ENCODE results near the gene HPSE2.

DNA sequence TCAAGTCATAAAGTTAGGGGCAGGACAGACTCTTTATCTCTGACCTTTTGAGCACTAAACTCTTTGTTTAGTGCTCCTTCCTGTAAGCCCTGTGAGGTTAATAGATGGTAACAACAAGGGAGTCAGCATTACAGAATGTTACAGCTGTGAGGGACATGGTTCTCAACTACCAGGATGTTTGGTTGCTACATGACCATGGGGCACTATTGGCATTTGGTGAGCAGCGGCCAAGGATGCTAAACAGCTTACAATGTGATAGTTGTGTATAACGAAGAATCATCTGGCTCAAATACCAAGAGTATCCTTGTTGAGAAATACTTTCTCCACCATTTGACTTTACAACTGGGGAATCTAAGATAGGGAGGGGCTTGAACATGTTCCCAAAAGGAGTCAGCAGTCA is 753.6 kb downstream of the HPSE2 start:
- TF ChIP-seq SMC3 (IDR thresholded peaks at IDR 0.05; ENCODE audit: low read depth, low read length) (no peak), JUND (IDR thresholded peaks at IDR 0.05) (no peak), TAF1 (IDR thresholded peaks at IDR 0.05; ENCODE audit: borderline replicate concordance, low read depth, low read length) (no peak), TEAD4 (IDR thresholded peaks at IDR 0.05; ENCODE audit: borderline replicate concordance, insufficient read depth) (no peak), RXRA (IDR thresholded peaks at IDR 0.05; ENCODE audit: borderline replicate concordance, low read depth) (no peak), NFIC (IDR thresholded peaks at IDR 0.05; ENCODE audit: borderline replicate concordance) (no peak), CHD2 (IDR thresholded peaks at IDR 0.05; ENCODE audit: low read length, partially characterized antibody) (no peak), FOXM1 (IDR thresholded peaks at IDR 0.05; ENCODE audit: low read depth) (no peak), RAD21 (IDR thresholded peaks at IDR 0.05; ENCODE audit: low read length) (no peak), EZH2phosphoT487 (IDR thresholded peaks at IDR 0.05; ENCODE audit: borderline replicate concordance, low read depth) (no peak), SIN3A (IDR thresholded peaks at IDR 0.05; ENCODE audit: borderline replicate concordance, low read depth, low read length) (no peak)
- TF ChIP-seq, protein P1, sequence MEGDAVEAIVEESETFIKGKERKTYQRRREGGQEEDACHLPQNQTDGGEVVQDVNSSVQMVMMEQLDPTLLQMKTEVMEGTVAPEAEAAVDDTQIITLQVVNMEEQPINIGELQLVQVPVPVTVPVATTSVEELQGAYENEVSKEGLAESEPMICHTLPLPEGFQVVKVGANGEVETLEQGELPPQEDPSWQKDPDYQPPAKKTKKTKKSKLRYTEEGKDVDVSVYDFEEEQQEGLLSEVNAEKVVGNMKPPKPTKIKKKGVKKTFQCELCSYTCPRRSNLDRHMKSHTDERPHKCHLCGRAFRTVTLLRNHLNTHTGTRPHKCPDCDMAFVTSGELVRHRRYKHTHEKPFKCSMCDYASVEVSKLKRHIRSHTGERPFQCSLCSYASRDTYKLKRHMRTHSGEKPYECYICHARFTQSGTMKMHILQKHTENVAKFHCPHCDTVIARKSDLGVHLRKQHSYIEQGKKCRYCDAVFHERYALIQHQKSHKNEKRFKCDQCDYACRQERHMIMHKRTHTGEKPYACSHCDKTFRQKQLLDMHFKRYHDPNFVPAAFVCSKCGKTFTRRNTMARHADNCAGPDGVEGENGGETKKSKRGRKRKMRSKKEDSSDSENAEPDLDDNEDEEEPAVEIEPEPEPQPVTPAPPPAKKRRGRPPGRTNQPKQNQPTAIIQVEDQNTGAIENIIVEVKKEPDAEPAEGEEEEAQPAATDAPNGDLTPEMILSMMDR (IDR thresholded peaks at IDR 0.05) = no peak
- TF ChIP-seq, protein P2, sequence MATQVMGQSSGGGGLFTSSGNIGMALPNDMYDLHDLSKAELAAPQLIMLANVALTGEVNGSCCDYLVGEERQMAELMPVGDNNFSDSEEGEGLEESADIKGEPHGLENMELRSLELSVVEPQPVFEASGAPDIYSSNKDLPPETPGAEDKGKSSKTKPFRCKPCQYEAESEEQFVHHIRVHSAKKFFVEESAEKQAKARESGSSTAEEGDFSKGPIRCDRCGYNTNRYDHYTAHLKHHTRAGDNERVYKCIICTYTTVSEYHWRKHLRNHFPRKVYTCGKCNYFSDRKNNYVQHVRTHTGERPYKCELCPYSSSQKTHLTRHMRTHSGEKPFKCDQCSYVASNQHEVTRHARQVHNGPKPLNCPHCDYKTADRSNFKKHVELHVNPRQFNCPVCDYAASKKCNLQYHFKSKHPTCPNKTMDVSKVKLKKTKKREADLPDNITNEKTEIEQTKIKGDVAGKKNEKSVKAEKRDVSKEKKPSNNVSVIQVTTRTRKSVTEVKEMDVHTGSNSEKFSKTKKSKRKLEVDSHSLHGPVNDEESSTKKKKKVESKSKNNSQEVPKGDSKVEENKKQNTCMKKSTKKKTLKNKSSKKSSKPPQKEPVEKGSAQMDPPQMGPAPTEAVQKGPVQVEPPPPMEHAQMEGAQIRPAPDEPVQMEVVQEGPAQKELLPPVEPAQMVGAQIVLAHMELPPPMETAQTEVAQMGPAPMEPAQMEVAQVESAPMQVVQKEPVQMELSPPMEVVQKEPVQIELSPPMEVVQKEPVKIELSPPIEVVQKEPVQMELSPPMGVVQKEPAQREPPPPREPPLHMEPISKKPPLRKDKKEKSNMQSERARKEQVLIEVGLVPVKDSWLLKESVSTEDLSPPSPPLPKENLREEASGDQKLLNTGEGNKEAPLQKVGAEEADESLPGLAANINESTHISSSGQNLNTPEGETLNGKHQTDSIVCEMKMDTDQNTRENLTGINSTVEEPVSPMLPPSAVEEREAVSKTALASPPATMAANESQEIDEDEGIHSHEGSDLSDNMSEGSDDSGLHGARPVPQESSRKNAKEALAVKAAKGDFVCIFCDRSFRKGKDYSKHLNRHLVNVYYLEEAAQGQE (IDR thresholded peaks at IDR 0.05; ENCODE audit: low read depth, low read length) = no peak
- TF ChIP-seq, protein P3, sequence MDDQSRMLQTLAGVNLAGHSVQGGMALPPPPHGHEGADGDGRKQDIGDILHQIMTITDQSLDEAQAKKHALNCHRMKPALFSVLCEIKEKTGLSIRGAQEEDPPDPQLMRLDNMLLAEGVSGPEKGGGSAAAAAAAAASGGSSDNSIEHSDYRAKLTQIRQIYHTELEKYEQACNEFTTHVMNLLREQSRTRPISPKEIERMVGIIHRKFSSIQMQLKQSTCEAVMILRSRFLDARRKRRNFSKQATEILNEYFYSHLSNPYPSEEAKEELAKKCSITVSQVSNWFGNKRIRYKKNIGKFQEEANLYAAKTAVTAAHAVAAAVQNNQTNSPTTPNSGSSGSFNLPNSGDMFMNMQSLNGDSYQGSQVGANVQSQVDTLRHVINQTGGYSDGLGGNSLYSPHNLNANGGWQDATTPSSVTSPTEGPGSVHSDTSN (IDR thresholded peaks at IDR 0.05) = no peak

Measured in SK-N-SH (cell line).